ENCODE results near the gene EIF3I.

EIF3I gene

DNA sequence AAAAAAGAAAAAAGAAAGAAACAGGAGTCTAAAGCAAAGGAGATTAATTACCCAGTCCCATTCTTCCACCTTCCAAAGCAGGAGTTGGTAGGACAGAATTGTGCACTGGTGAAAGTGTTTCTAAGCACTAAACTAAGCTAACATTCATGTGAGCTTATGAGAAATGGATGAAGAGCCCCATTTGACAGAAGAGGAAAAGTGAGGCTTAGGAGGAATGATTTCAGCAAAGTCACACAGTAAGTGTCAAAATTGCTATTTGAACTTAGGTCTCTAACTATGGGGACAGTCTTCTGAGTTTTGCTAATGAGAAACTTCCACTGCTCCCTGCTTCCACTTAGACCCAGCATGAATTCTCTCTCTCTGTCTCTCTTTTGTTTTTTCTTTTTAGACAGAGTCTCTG, 47.5 kb downstream of the EIF3I start:
- Histone ChIP-seq H3K9me3 (ENCODE audit: low read length) (no peaks in the 10 kb centered on the region), H3K27me3 (ENCODE audit: insufficient read depth, low read length) (no peaks in the 10 kb centered on the region), H3K27ac (ENCODE audit: low read depth, low read length, poor library complexity, severe bottlenecking) (peak overlapping the region; percentile 53), H3K9me2 (ENCODE audit: low read depth, low read length) (no peaks in the 10 kb centered on the region), H3K4me1 (ENCODE audit: insufficient read depth, low read length, severe bottlenecking) (peaks cover 48% of the 10 kb centered on the region), H2AFZ (ENCODE audit: low read length) (no peak overlapping the region), H3F3A (ENCODE audit: insufficient read depth, low read length) (0 out of 2 replicates have a peak, but pooled peaks cover 5% of the 10 kb centered on the region), H3K79me2 (ENCODE audit: insufficient read depth, low read length) (no peaks in the 10 kb centered on the region), H3K36me3 (ENCODE audit: insufficient read depth, low read length) (no peaks in the 10 kb centered on the region), H3K4me3 (ENCODE audit: low read depth, low read length, poor library complexity, severe bottlenecking) (no peak overlapping the region), H4K20me1 (ENCODE audit: insufficient read depth, low read length) (no peaks in the 10 kb centered on the region), H3K4me2 (ENCODE audit: low read length) (no peak overlapping the region), H3K9ac (ENCODE audit: low read length) (no peak overlapping the region)
- TF ChIP-seq, protein P1, sequence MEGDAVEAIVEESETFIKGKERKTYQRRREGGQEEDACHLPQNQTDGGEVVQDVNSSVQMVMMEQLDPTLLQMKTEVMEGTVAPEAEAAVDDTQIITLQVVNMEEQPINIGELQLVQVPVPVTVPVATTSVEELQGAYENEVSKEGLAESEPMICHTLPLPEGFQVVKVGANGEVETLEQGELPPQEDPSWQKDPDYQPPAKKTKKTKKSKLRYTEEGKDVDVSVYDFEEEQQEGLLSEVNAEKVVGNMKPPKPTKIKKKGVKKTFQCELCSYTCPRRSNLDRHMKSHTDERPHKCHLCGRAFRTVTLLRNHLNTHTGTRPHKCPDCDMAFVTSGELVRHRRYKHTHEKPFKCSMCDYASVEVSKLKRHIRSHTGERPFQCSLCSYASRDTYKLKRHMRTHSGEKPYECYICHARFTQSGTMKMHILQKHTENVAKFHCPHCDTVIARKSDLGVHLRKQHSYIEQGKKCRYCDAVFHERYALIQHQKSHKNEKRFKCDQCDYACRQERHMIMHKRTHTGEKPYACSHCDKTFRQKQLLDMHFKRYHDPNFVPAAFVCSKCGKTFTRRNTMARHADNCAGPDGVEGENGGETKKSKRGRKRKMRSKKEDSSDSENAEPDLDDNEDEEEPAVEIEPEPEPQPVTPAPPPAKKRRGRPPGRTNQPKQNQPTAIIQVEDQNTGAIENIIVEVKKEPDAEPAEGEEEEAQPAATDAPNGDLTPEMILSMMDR (IDR thresholded peaks at IDR 0.05; ENCODE audit: low read length), result no peak
- no peak for TF ChIP-seq EZH2 (IDR thresholded peaks at IDR 0.05; ENCODE audit: borderline replicate concordance, low read length)

DNA sequence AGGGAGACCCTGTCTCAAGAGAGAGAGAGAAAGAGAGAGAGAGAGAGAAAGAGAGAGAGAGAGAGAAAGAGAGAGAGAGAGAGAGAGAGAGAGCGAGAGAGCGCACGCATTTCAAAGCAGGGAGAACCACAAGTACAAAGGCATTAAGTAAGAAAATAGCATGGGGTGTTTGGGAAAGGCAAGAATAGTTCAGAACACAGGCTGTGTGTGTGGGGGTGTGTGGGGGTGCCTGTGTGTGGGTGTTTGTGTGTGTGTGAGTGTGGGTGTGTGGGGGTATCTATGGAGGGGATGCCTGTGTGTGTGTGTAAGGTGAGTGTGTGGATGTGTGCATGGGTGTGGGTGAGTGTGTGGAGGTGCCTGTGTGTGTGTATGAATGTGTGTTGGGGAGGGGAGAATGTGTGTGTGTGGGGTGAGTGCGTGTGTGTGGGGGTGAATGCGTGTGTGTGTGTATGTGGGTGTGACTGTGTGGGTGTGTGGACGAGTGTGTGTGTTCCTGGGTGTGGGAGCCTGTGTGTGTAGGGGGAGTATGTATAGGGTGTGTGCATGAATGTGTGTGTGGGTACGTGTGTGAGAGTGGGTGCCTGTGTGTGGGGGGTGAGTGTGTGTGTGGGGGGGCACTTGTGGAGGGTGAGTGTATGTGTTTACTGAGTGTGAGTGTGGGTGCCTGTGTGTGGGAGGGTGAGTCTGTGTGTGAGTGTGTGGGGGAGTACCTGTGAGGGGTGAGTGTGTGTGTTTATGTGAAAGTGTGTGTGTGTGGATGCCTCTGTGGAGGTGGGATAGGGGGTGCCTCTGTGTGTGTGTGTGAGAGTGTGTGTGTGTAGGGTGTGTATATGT, 50.6 kb downstream of the EIF3I start:
- Histone ChIP-seq H3K27ac (ENCODE audit: low read depth, low read length, poor library complexity, severe bottlenecking) (peak overlapping the region; percentile 89), H4K20me1 (ENCODE audit: insufficient read depth, low read length) (no peaks in the 10 kb centered on the region), H3K9ac (ENCODE audit: low read length) (peak overlapping the region; percentile 92), H3K4me3 (ENCODE audit: low read depth, low read length, poor library complexity, severe bottlenecking) (peak overlapping the region; percentile 68), H3K4me2 (ENCODE audit: low read length) (peak overlapping the region; percentile 93), H3F3A (ENCODE audit: insufficient read depth, low read length) (0 out of 2 replicates have a peak, but pooled peaks cover 5% of the 10 kb centered on the region), H3K79me2 (ENCODE audit: insufficient read depth, low read length) (no peaks in the 10 kb centered on the region), H3K4me1 (ENCODE audit: insufficient read depth, low read length, severe bottlenecking) (peaks cover 36% of the 10 kb centered on the region), H3K27me3 (ENCODE audit: insufficient read depth, low read length) (no peaks in the 10 kb centered on the region), H3K36me3 (ENCODE audit: insufficient read depth, low read length) (peaks cover 28% of the 10 kb centered on the region; the same call in 1 of the 2 replicates), H3K9me2 (ENCODE audit: low read depth, low read length) (no peaks in the 10 kb centered on the region), H2AFZ (ENCODE audit: low read length) (no peak overlapping the region), H3K9me3 (ENCODE audit: low read length) (no peaks in the 10 kb centered on the region)
- TF ChIP-seq EZH2 (IDR thresholded peaks at IDR 0.05; ENCODE audit: borderline replicate concordance, low read length), result no peak
- TF ChIP-seq, protein P1 (IDR thresholded peaks at IDR 0.05; ENCODE audit: low read length), result no peak

GRCh38 chr1:32273391-32274208, 51.4 kb downstream of the EIF3I start:
- peak overlapping the region; percentile 92 for H3K9ac ChIP-seq (ENCODE audit: low read length)
- H3K9me2 ChIP-seq (ENCODE audit: low read depth, low read length), result no peaks in the 10 kb centered on the region
- peak overlapping the region; percentile 93 for H3K4me2 ChIP-seq (ENCODE audit: low read length)
- no peaks in the 10 kb centered on the region for H3K27me3 ChIP-seq (ENCODE audit: insufficient read depth, low read length)
- peak overlapping the region; percentile 68 for H3K4me3 ChIP-seq (ENCODE audit: low read depth, low read length, poor library complexity, severe bottlenecking)
- no peaks in the 10 kb centered on the region for H4K20me1 ChIP-seq (ENCODE audit: insufficient read depth, low read length)
- no peak overlapping the region for H2AFZ ChIP-seq (ENCODE audit: low read length)
- peaks cover 36% of the 10 kb centered on the region for H3K4me1 ChIP-seq (ENCODE audit: insufficient read depth, low read length, severe bottlenecking)
- no peaks in the 10 kb centered on the region for H3K9me3 ChIP-seq (ENCODE audit: low read length)
- 0 out of 2 replicates have a peak, but pooled peaks cover 5% of the 10 kb centered on the region for H3F3A ChIP-seq (ENCODE audit: insufficient read depth, low read length)
- H3K36me3 ChIP-seq (ENCODE audit: insufficient read depth, low read length), result peaks cover 35% of the 10 kb centered on the region
- H3K27ac ChIP-seq (ENCODE audit: low read depth, low read length, poor library complexity, severe bottlenecking), result peak overlapping the region; percentile 89
- no peaks in the 10 kb centered on the region for H3K79me2 ChIP-seq (ENCODE audit: insufficient read depth, low read length)
- TF ChIP-seq, protein P1 (IDR thresholded peaks at IDR 0.05; ENCODE audit: low read length), result no peak
- no peak for TF ChIP-seq EZH2 (IDR thresholded peaks at IDR 0.05; ENCODE audit: borderline replicate concordance, low read length)

Measured in OCI-LY1 (cell line).